Measurements from ENCODE around the gene PKNOX2. TPM values are rescaled to one million over a fixed set of nuclear protein-coding genes. Genes with fewer than 3 reads are reported as not detected.

PKNOX2 gene
- total and polyA plus RNA-seq, 2 of the 8 experiments (the other 6 are each of a cell fraction or from before 2014, with no cell fraction given), result 2.0 TPM

- Histone ChIP-seq H2AK5ac (ENCODE audit: low read depth, low read length) (no peak overlapping the region), H3K14ac (ENCODE audit: insufficient read length) (no peak overlapping the region), H3K4me2 (ENCODE audit: insufficient read depth in 1 of 2, low read depth in 2 of 2, low read length in 2 of 2) (no peak overlapping the region), H3K23ac (ENCODE audit: insufficient read length) (no peak overlapping the region), H3K79me1 (ENCODE audit: low read depth, low read length) (no peaks in the 10 kb centered on the region), H3K79me2 (ENCODE audit: control insufficient read depth in 1 of 2, insufficient read depth in 2 of 2, low read length in 2 of 2) (no peaks in the 10 kb centered on the region; a peak in 1 of 4 replicates), H4K5ac (ENCODE audit: insufficient read length, low read depth, low read length) (no peak overlapping the region), H2BK5ac (ENCODE audit: low read depth, low read length) (no peak overlapping the region), H2BK20ac (ENCODE audit: low read length) (no peak overlapping the region), H3K56ac (replicated peaks; ENCODE audit: insufficient read length, low read depth, low read length) (no peak overlapping the region), H3K36me3 (ENCODE audit: control insufficient read depth in 2 of 4, insufficient read depth in 4 of 4, low read length in 3 of 4) (no peaks in the 10 kb centered on the region; a peak in 1 of 8 replicates), H3K27me3 (replicated peaks in 1 of 4; ENCODE audit: control insufficient read depth in 3 of 4, extremely low read depth in 1 of 4, insufficient read depth in 3 of 4, low read length in 3 of 4) (no peaks in the 10 kb centered on the region; a peak in 1 of 7 replicates), H3K4ac (replicated peaks; ENCODE audit: insufficient read length, low read depth, low read length) (no peak overlapping the region), H2BK15ac (ENCODE audit: low read length) (no peak overlapping the region), H3K9me3 (ENCODE audit: insufficient read depth in 2 of 2, low read depth in 1 of 2, low read length in 1 of 2) (peaks cover 0 to 6% of the 10 kb centered on the region in 2 experiments; a peak in 1 of 4 replicates), H2BK12ac (ENCODE audit: low read depth, low read length) (no peak overlapping the region), H4K8ac (ENCODE audit: extremely low read depth, insufficient read depth, low read length) (no peak overlapping the region), H4K20me1 (replicated peaks in 1 of 2; ENCODE audit: control insufficient read depth in 1 of 2, insufficient read depth in 2 of 2, low read length in 2 of 2) (no peaks in the 10 kb centered on the region), H3K4me1 (replicated peaks in 1 of 4; ENCODE audit: control insufficient read depth in 3 of 4, insufficient read depth in 4 of 4, low read length in 3 of 4) (no peaks in the 10 kb centered on the region), H3K27ac (ENCODE audit: low read depth, low read length) (no peak overlapping the region), H2AFZ (ENCODE audit: low read length) (no peak overlapping the region), H3K4me3 (ENCODE audit: extremely low read depth in 1 of 4, insufficient read depth in 2 of 4, low read depth in 3 of 4, low read length in 4 of 4) (no peak overlapping the region), H3K18ac (ENCODE audit: extremely low read depth, low read length) (no peak overlapping the region), H4K91ac (replicated peaks; ENCODE audit: insufficient read length, low read length) (no peak overlapping the region), H2BK120ac (replicated peaks; ENCODE audit: low read depth, low read length) (no peak overlapping the region), H3K23me2 (ENCODE audit: low read depth, low read length) (peaks cover 2% of the 10 kb centered on the region; the same call in 1 of the 2 replicates), H3K9ac (replicated peaks in 1 of 4; ENCODE audit: extremely low read depth in 1 of 4, low read depth in 3 of 4, low read length in 3 of 4) (no peak overlapping the region)
- ChIA-PET POLR2A (ENCODE audit: partially characterized antibody) (no interaction called here), CTCF (ENCODE audit: partially characterized antibody) (interaction anchor here (1.0 to 3.5 kb wide), 5 partner anchors 8 to 275 kb away, joined by 3 to 34 read pairs (median 3); no protein-coding TSS in a partner anchor)
- no peak for DNase-seq (ENCODE audit: low read depth in 1 of 2, low spot score in 2 of 2)
- TF ChIP-seq RAD21 (IDR thresholded peaks at IDR 0.05 in 1 of 2, conservative IDR thresholded peaks at IDR 0.05 in 1 of 2; ENCODE audit: low read depth in 2 of 2, low read length in 2 of 2) (no peak), CBX5 (IDR thresholded peaks at IDR 0.05; ENCODE audit: low read depth, low read length) (no peak), CTCF (IDR thresholded peaks at IDR 0.05; ENCODE audit: control extremely low read depth in 1 of 3, insufficient read depth in 1 of 3, low read depth in 1 of 3, low read length in 3 of 3) (no peak), ATF3 (IDR thresholded peaks at IDR 0.05; ENCODE audit: insufficient read depth, low read depth, low read length) (no peak), SIRT6 (IDR thresholded peaks at IDR 0.05; ENCODE audit: low read length) (no peak), CEBPB (IDR thresholded peaks at IDR 0.05; ENCODE audit: low read depth, low read length) (no peak), KDM1A (IDR thresholded peaks at IDR 0.05; ENCODE audit: borderline replicate concordance, low read length) (no peak), RFX5 (IDR thresholded peaks at IDR 0.05; ENCODE audit: borderline replicate concordance, low read depth, low read length) (no peak)
- FAIRE-seq, result no peak
- 68% methylated on average over 2 of the region's 2 CpGs; no CpG with 5 or more reads in 1 of the 2 experiments for WGBS, 2 experiments (ENCODE audit: extremely low coverage in 1 of 2, insufficient coverage in 1 of 2, insufficient read length in 1 of 2, insufficient replicate concordance in 2 of 2, low coverage in 1 of 2, low lambda C conversion rate in 2 of 2, missing lambda C conversion rate in 1 of 2)
These were observed 10.7 kb upstream of the PKNOX2 start for GRCh38 chr11:125153837-125154236.

Data from H1 (cell line).